ENCODE data around the gene FOXD3.

GRCh38 chr1:63327417-63328054 is 5.2 kb downstream of the FOXD3 start:
- TF ChIP-seq CTCF (IDR thresholded peaks at IDR 0.05) (no peak), POLR2A (IDR thresholded peaks at IDR 0.05) (no peak), EP300 (IDR thresholded peaks at IDR 0.05) (no peak)
